Thyroid gland (tissue), 4 donors: ENCODE data around the gene ZNF629.

Experiments
- POLR2A ChIP-seq, 2 donors: fragments of 450-650 bp; IDR thresholded peaks; one replicate each; pipeline ENCODE4 v1.6.1; 2017; ENCODE audit warnings: antibody characterized with exemption in 2 of 2, mild to moderate bottlenecking in 2 of 2, moderate library complexity in 1 of 2
- TF ChIP-seq, protein P1 (sequence below), 6 experiments: fragments of 200-600 bp in 3 of 6; fragments of 450-650 bp in 3 of 6; sonication (generic) in 3 of 6; IDR thresholded peaks; one replicate each; pipeline ENCODE4 v1.5.1; 2016 to 2019; ENCODE audit warnings: antibody characterized with exemption in 6 of 6, mild to moderate bottlenecking in 2 of 6, inconsistent platforms in 1 of 6, moderate library complexity in 1 of 6

DNA sequence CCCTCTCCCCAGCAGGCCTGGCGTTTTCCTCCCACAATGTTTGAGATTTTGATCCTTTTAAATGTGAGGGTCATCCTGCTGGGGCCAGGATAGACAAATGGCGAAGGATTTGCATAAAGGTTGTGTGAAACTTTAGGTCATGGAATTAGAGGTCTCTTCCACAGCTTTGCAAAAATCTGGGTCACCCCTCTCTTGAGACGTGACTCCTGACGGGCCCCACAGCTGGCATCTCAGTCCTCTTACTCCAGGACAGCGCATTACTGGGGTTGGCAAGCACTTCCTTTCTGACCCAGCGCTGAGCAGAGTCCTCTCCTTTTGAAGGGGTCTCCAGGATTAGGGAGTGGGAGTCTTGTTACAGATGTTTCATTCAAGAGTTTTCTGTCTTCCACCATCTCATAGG is 7.4 kb downstream of the ZNF629 start:
- TF ChIP-seq, protein P1, sequence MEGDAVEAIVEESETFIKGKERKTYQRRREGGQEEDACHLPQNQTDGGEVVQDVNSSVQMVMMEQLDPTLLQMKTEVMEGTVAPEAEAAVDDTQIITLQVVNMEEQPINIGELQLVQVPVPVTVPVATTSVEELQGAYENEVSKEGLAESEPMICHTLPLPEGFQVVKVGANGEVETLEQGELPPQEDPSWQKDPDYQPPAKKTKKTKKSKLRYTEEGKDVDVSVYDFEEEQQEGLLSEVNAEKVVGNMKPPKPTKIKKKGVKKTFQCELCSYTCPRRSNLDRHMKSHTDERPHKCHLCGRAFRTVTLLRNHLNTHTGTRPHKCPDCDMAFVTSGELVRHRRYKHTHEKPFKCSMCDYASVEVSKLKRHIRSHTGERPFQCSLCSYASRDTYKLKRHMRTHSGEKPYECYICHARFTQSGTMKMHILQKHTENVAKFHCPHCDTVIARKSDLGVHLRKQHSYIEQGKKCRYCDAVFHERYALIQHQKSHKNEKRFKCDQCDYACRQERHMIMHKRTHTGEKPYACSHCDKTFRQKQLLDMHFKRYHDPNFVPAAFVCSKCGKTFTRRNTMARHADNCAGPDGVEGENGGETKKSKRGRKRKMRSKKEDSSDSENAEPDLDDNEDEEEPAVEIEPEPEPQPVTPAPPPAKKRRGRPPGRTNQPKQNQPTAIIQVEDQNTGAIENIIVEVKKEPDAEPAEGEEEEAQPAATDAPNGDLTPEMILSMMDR (IDR thresholded peaks at IDR 0.05): no peak
- TF ChIP-seq POLR2A (IDR thresholded peaks at IDR 0.05): no peak
